ENCODE measurements around the gene KLF8.

DNA sequence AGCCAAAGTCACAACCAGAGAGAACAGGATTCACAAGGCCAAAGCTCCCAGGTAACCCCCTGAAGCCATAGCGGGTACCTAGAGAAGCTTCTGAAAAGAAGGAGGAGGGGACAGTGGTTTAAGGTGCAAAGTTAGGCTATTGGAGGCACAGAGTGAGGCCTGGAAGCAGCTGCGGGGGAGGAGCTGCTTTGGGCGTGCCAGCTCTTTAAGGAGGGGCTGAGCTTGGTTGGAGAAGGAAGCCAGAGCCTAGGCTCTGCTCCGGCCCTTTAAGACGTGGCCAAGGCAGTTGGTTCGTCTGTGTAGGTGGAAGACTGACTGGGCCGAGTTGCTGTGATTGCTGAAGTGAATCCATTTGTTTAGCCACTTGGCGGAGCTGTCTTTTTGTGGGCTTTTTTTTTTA lies 1.5 kb downstream of the KLF8 start:
- TF ChIP-seq, protein P1, sequence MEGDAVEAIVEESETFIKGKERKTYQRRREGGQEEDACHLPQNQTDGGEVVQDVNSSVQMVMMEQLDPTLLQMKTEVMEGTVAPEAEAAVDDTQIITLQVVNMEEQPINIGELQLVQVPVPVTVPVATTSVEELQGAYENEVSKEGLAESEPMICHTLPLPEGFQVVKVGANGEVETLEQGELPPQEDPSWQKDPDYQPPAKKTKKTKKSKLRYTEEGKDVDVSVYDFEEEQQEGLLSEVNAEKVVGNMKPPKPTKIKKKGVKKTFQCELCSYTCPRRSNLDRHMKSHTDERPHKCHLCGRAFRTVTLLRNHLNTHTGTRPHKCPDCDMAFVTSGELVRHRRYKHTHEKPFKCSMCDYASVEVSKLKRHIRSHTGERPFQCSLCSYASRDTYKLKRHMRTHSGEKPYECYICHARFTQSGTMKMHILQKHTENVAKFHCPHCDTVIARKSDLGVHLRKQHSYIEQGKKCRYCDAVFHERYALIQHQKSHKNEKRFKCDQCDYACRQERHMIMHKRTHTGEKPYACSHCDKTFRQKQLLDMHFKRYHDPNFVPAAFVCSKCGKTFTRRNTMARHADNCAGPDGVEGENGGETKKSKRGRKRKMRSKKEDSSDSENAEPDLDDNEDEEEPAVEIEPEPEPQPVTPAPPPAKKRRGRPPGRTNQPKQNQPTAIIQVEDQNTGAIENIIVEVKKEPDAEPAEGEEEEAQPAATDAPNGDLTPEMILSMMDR (IDR thresholded peaks at IDR 0.05), result no peak
- TF ChIP-seq POLR2A (IDR thresholded peaks at IDR 0.05), result no peak

All from right lobe of liver (tissue), 4 donors.